ENCODE results near the gene KCNG2.

DNA sequence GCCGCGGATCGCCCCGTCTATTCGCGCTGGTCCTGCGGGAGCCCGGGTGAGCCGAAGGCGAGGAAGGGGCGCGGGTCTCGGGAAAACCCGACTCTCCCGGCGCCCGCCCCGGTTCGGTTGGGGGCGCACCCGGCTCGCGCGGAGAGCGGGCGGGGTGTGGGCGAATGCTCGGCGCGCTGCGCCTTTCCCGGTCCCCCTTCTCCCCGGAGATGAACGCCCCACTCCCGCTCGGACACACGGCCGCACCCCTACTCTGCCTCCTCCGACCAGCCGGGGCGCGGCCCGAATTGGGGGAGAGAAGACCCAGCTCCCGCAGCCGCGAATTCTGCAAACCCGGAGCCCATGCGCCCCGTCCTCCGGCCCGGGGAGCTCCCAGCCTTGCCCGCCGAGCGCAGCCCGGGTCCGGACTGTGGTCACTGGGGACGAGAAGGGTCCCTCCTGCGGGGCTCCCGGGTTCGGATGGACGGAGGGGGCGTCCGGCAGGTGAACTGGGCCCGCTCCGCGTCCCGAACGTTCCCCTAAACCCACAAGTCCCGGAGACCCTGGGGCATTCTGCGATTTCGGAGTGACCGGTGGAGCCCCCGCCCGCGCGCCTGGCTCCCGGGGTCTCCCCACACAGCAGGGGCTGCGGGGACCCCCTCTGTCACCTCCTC lies 734 bp downstream of the KCNG2 start:
- TF ChIP-seq CTCF (IDR thresholded peaks at IDR 0.05; ENCODE audit: low read depth, low read length, missing input control) (no peak), HNF4G (IDR thresholded peaks at IDR 0.05) (no peak), TAF1 (conservative IDR thresholded peaks at IDR 0.05) (no peak), RXRA (IDR thresholded peaks at IDR 0.05) (no peak), JUND (IDR thresholded peaks at IDR 0.05) (no peak), YY1 (IDR thresholded peaks at IDR 0.05) (no peak), REST (IDR thresholded peaks at IDR 0.05) (no peak), EGR1 (IDR thresholded peaks at IDR 0.05; ENCODE audit: low read depth in 2 of 2) (no peak), SP1 (IDR thresholded peaks at IDR 0.05) (no peak), FOXA1 (IDR thresholded peaks at IDR 0.05) (no peak), ZBTB33 (IDR thresholded peaks at IDR 0.05) (no peak), RAD21 (IDR thresholded peaks at IDR 0.05) (no peak), ATF3 (IDR thresholded peaks at IDR 0.05) (no peak), MAX (IDR thresholded peaks at IDR 0.05) (no peak)

Measured in liver (tissue), 3 donors.